IMR-90 (cell line): ENCODE data around the gene ATP9B. TPM values are rescaled to one million over a fixed set of nuclear protein-coding genes. Genes with fewer than 3 reads are reported as not detected.

Source experiments
- ATAC-seq: fragments of 200-7000 bp; cut with Tn5 transposase; 2 replicates; pipeline ENCODE4 v1.9.1; 2020; ENCODE audit warnings: low read depth, mild to moderate bottlenecking, moderate library complexity
- BruUV-seq: library from RNA; stranded (reverse); fragments of 400-500 nt; replicated peaks from 2 replicates; lab custom pipeline; 2021; lab: Mats Ljungman, UMichigan
- CTCF ChIA-PET: fragments of 300-600 bp; formaldehyde crosslinking; extraction: SDS; loops from one replicate; lab custom pipeline; 2021; ENCODE audit warnings: antibody characterized with exemption; lab: Yijun Ruan, JAX
- POLR2A ChIA-PET: fragments of 300-600 bp; sonication (Branson Sonifier 250); formaldehyde crosslinking; loops from one replicate; lab custom pipeline; 2022; ENCODE audit warnings: antibody characterized with exemption; ENCODE audit not compliant: unreplicated experiment; lab: Charles Lee
- DNase-seq: peaks from one replicate; pipeline ENCODE4 v3.0.0; 2013
- H2AFZ ChIP-seq: replicated peaks from 2 replicates; pipeline ENCODE3; 2013; ENCODE audit warnings: low read length, mild to moderate bottlenecking; ENCODE audit not compliant: poor library complexity
- H2AK5ac ChIP-seq: 2 replicates; pipeline ENCODE4 v1.6.1; 2013; ENCODE audit warnings: low read depth, low read length, inconsistent platforms
- H2AK9ac ChIP-seq: replicated peaks from 2 replicates; pipeline ENCODE3; 2013; ENCODE audit warnings: mild to moderate bottlenecking, low read depth, low read length, moderate library complexity; ENCODE audit not compliant: poor library complexity
- H2BK120ac ChIP-seq: 2 replicates; pipeline ENCODE4 v1.6.1; 2013; ENCODE audit warnings: low read depth, low read length, inconsistent platforms
- H2BK15ac ChIP-seq: 3 replicates; pipeline ENCODE4 v1.6.1; 2013; ENCODE audit warnings: low read depth, low read length, inconsistent platforms
- H2BK20ac ChIP-seq: 2 replicates; pipeline ENCODE4 v1.6.1; 2013; ENCODE audit warnings: low read depth, mild to moderate bottlenecking, inconsistent platforms, low read length, moderate library complexity
- H2BK5ac ChIP-seq: 2 replicates; pipeline ENCODE4 v1.6.1; 2013; ENCODE audit warnings: mild to moderate bottlenecking, low read depth, low read length, inconsistent platforms; ENCODE audit not compliant: poor library complexity, severe bottlenecking
- H3K14ac ChIP-seq: replicated peaks from 2 replicates; pipeline ENCODE4 v1.6.1; 2013; ENCODE audit warnings: low read depth, low read length, inconsistent platforms
- H3K18ac ChIP-seq: 2 replicates; pipeline ENCODE4 v1.6.1; 2013; ENCODE audit warnings: low read depth, low read length, control low read depth
- H3K23ac ChIP-seq: 2 replicates; pipeline ENCODE4 v1.6.1; 2013; ENCODE audit warnings: low read depth, low read length, inconsistent platforms
- H3K27ac ChIP-seq: 2 replicates; pipeline ENCODE4 v1.5.1; 2013; ENCODE audit warnings: mild to moderate bottlenecking, control low read depth, low read length; ENCODE audit not compliant: insufficient read depth
- H3K27me3 ChIP-seq: 2 replicates; pipeline ENCODE4 v1.6.1; 2013; ENCODE audit warnings: low read length; ENCODE audit not compliant: control insufficient read depth, insufficient read depth
- H3K36me3 ChIP-seq: 2 replicates; pipeline ENCODE4 v1.6.1; 2013; ENCODE audit warnings: low read length, mixed read lengths; ENCODE audit not compliant: control insufficient read depth, insufficient read depth
- H3K4ac ChIP-seq: 2 replicates; pipeline ENCODE4 v1.6.1; 2013; ENCODE audit warnings: low read depth, low read length, inconsistent platforms
- H3K4me1 ChIP-seq: 2 replicates; pipeline ENCODE4 v1.6.1; 2013; ENCODE audit warnings: low read length, mixed read lengths; ENCODE audit not compliant: control insufficient read depth, insufficient read depth
- H3K4me2 ChIP-seq: 2 replicates; pipeline ENCODE4 v1.6.1; 2013; ENCODE audit warnings: low read depth, mild to moderate bottlenecking, control low read depth, low read length, moderate library complexity
- H3K4me3 ChIP-seq: 2 replicates; pipeline ENCODE4 v1.5.1; 2013; ENCODE audit warnings: low read depth, mild to moderate bottlenecking, control low read depth, low read length, moderate library complexity; ENCODE audit not compliant: insufficient read depth
- H3K56ac ChIP-seq: 2 replicates; pipeline ENCODE4 v1.6.1; 2013; ENCODE audit warnings: low read length, inconsistent platforms; ENCODE audit not compliant: insufficient read depth; ENCODE audit errors: extremely low read depth
- H3K79me1 ChIP-seq, 2 experiments: 2 replicates each; pipeline ENCODE4 v1.6.1; 2013; ENCODE audit warnings: low read length in 2 of 2, inconsistent platforms in 1 of 2, low read depth in 1 of 2
- H3K9ac ChIP-seq: 2 replicates; pipeline ENCODE4 v1.6.1; 2013; ENCODE audit warnings: low read depth, low read length, control low read depth
- H3K9me1 ChIP-seq: 2 replicates; pipeline ENCODE4 v1.6.1; 2013; ENCODE audit warnings: low read length, inconsistent platforms; ENCODE audit not compliant: insufficient read depth
- H3K9me3 ChIP-seq: 2 replicates; pipeline ENCODE4 v1.6.1; 2013; ENCODE audit warnings: low read length; ENCODE audit not compliant: control insufficient read depth, insufficient read depth
- H4K20me1 ChIP-seq: 2 replicates; pipeline ENCODE4 v1.6.1; 2013; ENCODE audit warnings: low read length, inconsistent platforms; ENCODE audit not compliant: insufficient read depth
- H4K5ac ChIP-seq: 2 replicates; pipeline ENCODE4 v1.6.1; 2013; ENCODE audit warnings: mild to moderate bottlenecking, low read depth, low read length, control low read depth
- H4K8ac ChIP-seq, 2 experiments: 2 replicates each; pipeline ENCODE4 v1.6.1; 2013; ENCODE audit warnings: low read depth in 2 of 2, low read length in 2 of 2, control low read depth in 1 of 2, inconsistent platforms in 1 of 2
- H4K91ac ChIP-seq: 2 replicates; pipeline ENCODE4 v1.6.1; 2013; ENCODE audit warnings: low read depth, low read length, inconsistent platforms; ENCODE audit not compliant: insufficient read depth
- BHLHE40 ChIP-seq: fragments of 150-350 bp; IDR thresholded peaks from 2 replicates; pipeline ENCODE4 v1.6.1; 2016; ENCODE audit warnings: mild to moderate bottlenecking, low read depth, low read length
- FOS ChIP-seq: fragments of 150-350 bp; IDR thresholded peaks from 2 replicates; pipeline ENCODE4 v1.6.1; 2016; ENCODE audit warnings: low read depth, low read length
- MAZ ChIP-seq: IDR thresholded peaks from 2 replicates; pipeline ENCODE4 v1.6.1; 2012; ENCODE audit warnings: low read depth, mild to moderate bottlenecking, low read length, improper control_type of control experiment, moderate library complexity, borderline replicate concordance
- RCOR1 ChIP-seq: IDR thresholded peaks from 2 replicates; pipeline ENCODE4 v1.6.1; 2012; ENCODE audit warnings: mild to moderate bottlenecking, low read length, improper control_type of control experiment; ENCODE audit not compliant: insufficient replicate concordance
- WGBS, 2 experiments: methylation state at CpG; one replicate each; pipeline versions ENCODE4 v1.1.5 to v1.1.7; 2013; ENCODE audit warnings: missing lambda C conversion rate in 2 of 2; ENCODE audit not compliant: insufficient read length in 1 of 2; ENCODE audit errors: extremely low coverage in 2 of 2; 5-methylcytosine and 5-hydroxymethylcytosine counted together
- dilution Hi-C: fragments of 300-500 bp; cut with HindIII; formaldehyde crosslinking; loops from one replicate; pipeline ENCODE4 v1.14.3; 2018; ENCODE audit warnings: low sequenced_read_pairs; ENCODE audit not compliant: unreplicated experiment
- in situ Hi-C: fragments of 300-500 bp; cut with MboI; formaldehyde crosslinking; loops from 3 replicates; pipeline ENCODE4 v1.14.3; 2019; ENCODE audit warnings: low sequenced_read_pairs, inconsistent platforms, mixed read lengths
- intact Hi-C: fragments of 100-400 bp; cut with micrococcal nuclease; formaldehyde crosslinking; loops from 2 replicates; pipeline ENCODE4 v1.10.0; 2022
- polyA plus RNA-seq, 3 experiments: library from polyadenylated mRNA; depleted of rRNA; stranded (reverse); fragments of >200 nt; gene quantifications; 2 replicates each; pipeline ENCODE4 v1.2.3, GENCODE V29; 2012; ENCODE audit warnings: low replicate concordance in 1 of 3
- total RNA-seq: library from RNA; depleted of rRNA; stranded (reverse); fragments of >200 nt; gene quantifications from 2 replicates; pipeline ENCODE4 v1.2.3, GENCODE V29; 2012

ATP9B gene
- total and polyA plus RNA-seq, 2 of the 4 experiments (the other 2 are of a cell fraction), result 11.0 to 11.5 TPM

GRCh38 chr18:79371561-79372121 is 302.4 kb downstream of the ATP9B start:
- Histone ChIP-seq H3K56ac (no peak overlapping the region), H3K4me3 (no peak overlapping the region), H3K4ac (no peak overlapping the region), H2BK5ac (no peak overlapping the region), H2AK5ac (no peak overlapping the region), H3K9ac (no peak overlapping the region), H2AFZ (peak overlapping the region; percentile 9), H2BK120ac (no peak overlapping the region), H4K8ac (no peak overlapping the region), H3K27me3 (no peaks in the 10 kb centered on the region), H3K79me1 (no peaks in the 10 kb centered on the region), H4K91ac (no peak overlapping the region), H3K14ac (no peak overlapping the region), H3K4me1 (peaks cover 3% of the 10 kb centered on the region), H3K4me2 (no peak overlapping the region), H2BK20ac (no peak overlapping the region), H3K23ac (no peak overlapping the region), H2BK15ac (no peak overlapping the region), H3K9me1 (peaks cover 6% of the 10 kb centered on the region; the same call in 1 of the 2 replicates), H3K9me3 (no peaks in the 10 kb centered on the region), H3K18ac (no peak overlapping the region), H3K27ac (no peak overlapping the region), H4K20me1 (peaks cover 4% of the 10 kb centered on the region; the same call in 1 of the 2 replicates), H4K5ac (no peak overlapping the region), H2AK9ac (peak overlapping the region; percentile 48), H3K36me3 (peaks cover 4% of the 10 kb centered on the region)
- DNase-seq (no peak), ATAC-seq (no peak)
- dilution Hi-C loops, result no loop called here
- TF ChIP-seq FOS (no peak), BHLHE40 (no peak), MAZ (no peak), RCOR1 (no peak)
- POLR2A ChIA-PET, result no interaction called here
- WGBS, 2 experiments, result 92% methylated on average over 6 of the region's 14 CpGs; no CpG with 5 or more reads in 1 of the 2 experiments
- BruUV-seq, result no TSS peak
- CTCF ChIA-PET, result no interaction called here
- intact Hi-C loops, result no loop called here
- in situ Hi-C loops, result no loop called here
